Measurements from ENCODE around the gene C14orf93. TPM values are rescaled to one million over a fixed set of nuclear protein-coding genes. Genes with fewer than 3 reads are reported as not detected.
"Not testable (repeated sequence)": the region's sequence is repeated elsewhere in the genome, so short reads cannot be mapped to it uniquely, and the experiment has no call there.

The C14orf93 gene
- total RNA-seq, 6 experiments from 2014 or later: 3.6 to 7.0 (median 5.7) TPM

DNA sequence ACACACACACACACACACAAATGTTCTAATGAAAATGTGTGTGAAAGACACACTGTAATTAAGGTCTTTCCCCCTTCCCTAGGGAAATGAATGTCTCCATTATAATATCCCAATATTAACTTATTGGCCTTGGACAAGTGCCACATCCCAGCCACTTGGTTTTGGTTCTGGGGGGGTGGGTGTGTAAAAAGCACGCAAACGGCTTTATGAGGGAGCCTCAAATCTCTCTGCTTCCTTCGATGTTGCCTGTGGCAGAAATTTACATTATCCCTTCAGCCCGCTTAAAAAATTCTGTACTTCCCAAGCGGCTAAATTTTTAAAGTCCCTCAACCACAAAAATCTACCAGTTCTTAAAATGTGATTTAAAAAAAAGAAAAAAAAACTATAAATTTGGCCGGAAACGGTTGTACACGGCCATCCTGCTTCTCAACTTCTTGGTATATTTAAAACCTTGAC, 432 bp downstream of the C14orf93 start:
- Mint-ChIP-seq H3K27me3 (ENCODE audit: insufficient read depth) (peaks cover 7% of the 10 kb centered on the region; the same call in 1 of the 2 replicates), H3K4me1 (ENCODE audit: low read depth) (peaks cover 57% of the 10 kb centered on the region), H3K36me3 (ENCODE audit: low read depth) (no peaks in the 10 kb centered on the region), H3K9me3 (no peaks in the 10 kb centered on the region), H3K4me3 (peak overlapping the region; percentile 95), H3K27ac (peak overlapping the region; percentile 92)
- TF ChIP-seq, protein P1, sequence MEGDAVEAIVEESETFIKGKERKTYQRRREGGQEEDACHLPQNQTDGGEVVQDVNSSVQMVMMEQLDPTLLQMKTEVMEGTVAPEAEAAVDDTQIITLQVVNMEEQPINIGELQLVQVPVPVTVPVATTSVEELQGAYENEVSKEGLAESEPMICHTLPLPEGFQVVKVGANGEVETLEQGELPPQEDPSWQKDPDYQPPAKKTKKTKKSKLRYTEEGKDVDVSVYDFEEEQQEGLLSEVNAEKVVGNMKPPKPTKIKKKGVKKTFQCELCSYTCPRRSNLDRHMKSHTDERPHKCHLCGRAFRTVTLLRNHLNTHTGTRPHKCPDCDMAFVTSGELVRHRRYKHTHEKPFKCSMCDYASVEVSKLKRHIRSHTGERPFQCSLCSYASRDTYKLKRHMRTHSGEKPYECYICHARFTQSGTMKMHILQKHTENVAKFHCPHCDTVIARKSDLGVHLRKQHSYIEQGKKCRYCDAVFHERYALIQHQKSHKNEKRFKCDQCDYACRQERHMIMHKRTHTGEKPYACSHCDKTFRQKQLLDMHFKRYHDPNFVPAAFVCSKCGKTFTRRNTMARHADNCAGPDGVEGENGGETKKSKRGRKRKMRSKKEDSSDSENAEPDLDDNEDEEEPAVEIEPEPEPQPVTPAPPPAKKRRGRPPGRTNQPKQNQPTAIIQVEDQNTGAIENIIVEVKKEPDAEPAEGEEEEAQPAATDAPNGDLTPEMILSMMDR (IDR thresholded peaks at IDR 0.05): no peak
- no peak for DNase-seq

- peak overlapping the region; percentile 95 for H3K4me3 Mint-ChIP-seq
- no peaks in the 10 kb centered on the region for H3K9me3 Mint-ChIP-seq
- H3K36me3 Mint-ChIP-seq (ENCODE audit: low read depth): no peaks in the 10 kb centered on the region
- TF ChIP-seq, protein P1 (IDR thresholded peaks at IDR 0.05): no peak
- H3K27ac Mint-ChIP-seq: peak overlapping the region; percentile 92
- H3K4me1 Mint-ChIP-seq (ENCODE audit: low read depth): peaks cover 57% of the 10 kb centered on the region
- H3K27me3 Mint-ChIP-seq (ENCODE audit: insufficient read depth): peaks cover 7% of the 10 kb centered on the region; the same call in 1 of the 2 replicates
- no peak for DNase-seq
These were observed 1.1 kb downstream of the C14orf93 start for GRCh38 chr14:23008831-23009230.

DNA sequence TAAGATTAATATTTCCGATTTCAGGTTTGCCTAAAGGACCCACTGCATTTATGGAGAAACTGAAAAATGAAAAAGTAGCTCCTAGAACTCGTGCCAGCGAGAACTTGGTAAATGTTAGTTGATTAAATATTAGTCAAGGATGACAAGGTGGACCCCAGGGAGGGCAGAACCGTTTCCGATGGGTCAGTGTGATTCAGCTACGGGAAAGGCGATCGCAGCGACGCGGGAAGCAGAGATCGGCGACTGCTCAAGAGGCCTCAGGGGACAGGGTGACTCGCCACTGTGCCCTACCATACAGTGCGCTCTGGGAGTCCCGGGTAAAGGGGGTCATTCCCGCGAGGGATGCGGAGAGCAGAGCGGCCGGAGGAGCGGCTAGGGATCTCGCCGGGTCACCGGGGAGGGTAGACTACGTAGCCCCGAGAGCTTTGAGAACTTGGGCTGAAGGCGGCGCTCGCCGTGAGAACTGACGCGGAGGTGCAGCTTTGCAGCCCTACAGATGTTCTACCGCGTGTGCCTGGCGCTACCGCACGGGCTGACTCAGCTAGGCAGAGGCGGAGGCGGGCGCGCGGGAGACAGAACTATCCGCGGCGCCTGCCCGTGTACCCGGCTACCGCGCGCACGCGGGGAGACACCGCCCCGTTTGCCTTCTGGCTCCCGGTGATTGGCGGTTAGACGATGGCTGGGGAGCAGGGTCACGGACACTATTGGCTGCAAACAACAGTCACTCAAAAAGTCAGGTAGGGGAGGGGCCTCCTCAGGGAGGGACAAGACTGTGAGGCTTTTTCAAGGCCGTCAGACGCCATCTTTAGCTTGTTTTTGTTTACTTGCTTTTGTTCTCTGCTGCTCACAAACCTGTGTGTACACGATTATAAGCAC, 3.2 kb downstream of the C14orf93 start:
- H3K4me3 Mint-ChIP-seq: peak overlapping the region; percentile 98
- H3K27ac Mint-ChIP-seq: peak overlapping the region; percentile 99
- H3K36me3 Mint-ChIP-seq (ENCODE audit: low read depth): no peaks in the 10 kb centered on the region
- peaks cover 7% of the 10 kb centered on the region for H3K27me3 Mint-ChIP-seq (ENCODE audit: insufficient read depth)
- peak; percentile 97 for DNase-seq
- no peaks in the 10 kb centered on the region for H3K9me3 Mint-ChIP-seq
- TF ChIP-seq, protein P1 (IDR thresholded peaks at IDR 0.05): peak; percentile 55; the same call in 1 of the 2 replicates
- H3K4me1 Mint-ChIP-seq (ENCODE audit: low read depth): peaks cover 57% of the 10 kb centered on the region

- Mint-ChIP-seq H3K4me1 (ENCODE audit: low read depth) (peaks cover 53% of the 10 kb centered on the region), H3K36me3 (ENCODE audit: low read depth) (no peaks in the 10 kb centered on the region), H3K27me3 (ENCODE audit: insufficient read depth) (peaks cover 7% of the 10 kb centered on the region), H3K9me3 (no peaks in the 10 kb centered on the region), H3K4me3 (peak overlapping the region; percentile 98), H3K27ac (peak overlapping the region; percentile 99)
- DNase-seq: no peak
- TF ChIP-seq, protein P1 (IDR thresholded peaks at IDR 0.05): no peak
These were observed 3.8 kb downstream of the C14orf93 start for GRCh38 chr14:23006188-23006534.

GRCh38 chr14:23005451-23006187, 4.3 kb downstream of the C14orf93 start:
- no peaks in the 10 kb centered on the region for H3K9me3 Mint-ChIP-seq
- DNase-seq: no peak
- peak overlapping the region; percentile 99 for H3K27ac Mint-ChIP-seq
- no peaks in the 10 kb centered on the region for H3K36me3 Mint-ChIP-seq (ENCODE audit: low read depth)
- TF ChIP-seq, protein P1 (IDR thresholded peaks at IDR 0.05): no peak
- peaks cover 7% of the 10 kb centered on the region for H3K27me3 Mint-ChIP-seq (ENCODE audit: insufficient read depth)
- H3K4me3 Mint-ChIP-seq: peak overlapping the region; percentile 98
- peaks cover 52% of the 10 kb centered on the region for H3K4me1 Mint-ChIP-seq (ENCODE audit: low read depth)

DNA sequence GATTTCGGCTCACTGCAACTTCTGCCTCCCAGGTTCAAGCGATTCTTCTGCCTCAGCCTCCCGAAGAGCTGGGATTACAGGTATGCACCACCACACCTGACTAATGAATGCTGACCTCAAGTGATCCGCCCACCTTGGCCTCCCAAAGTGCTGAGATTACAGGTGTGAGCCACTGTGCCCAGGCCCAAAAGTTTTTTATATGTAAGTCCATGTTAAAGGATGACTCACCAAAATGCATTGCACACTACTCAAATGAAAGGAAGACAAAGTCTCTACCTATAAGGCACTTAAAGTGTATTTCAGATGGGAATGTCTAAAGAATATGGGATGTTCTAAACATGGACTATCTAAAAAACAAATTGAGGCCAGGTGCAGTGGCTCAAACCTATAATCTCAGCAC, 5.7 kb downstream of the C14orf93 start:
- not testable (repeated sequence) for DNase-seq; H3K9me3 Mint-ChIP-seq; H3K4me3 Mint-ChIP-seq; H3K36me3 Mint-ChIP-seq (ENCODE audit: low read depth); H3K27ac Mint-ChIP-seq; H3K27me3 Mint-ChIP-seq (ENCODE audit: insufficient read depth)
- peaks cover 40% of the 10 kb centered on the region for H3K4me1 Mint-ChIP-seq (ENCODE audit: low read depth)
